NB4 (cell line): Measurements from ENCODE around the gene SEMA3A.

Experiments used
- DNase-seq: peaks from one replicate; pipeline ENCODE4 v3.0.0; 2010; ENCODE audit warnings: low read depth
- H3K4me3 ChIP-seq: one replicate; pipeline ENCODE4 v1.5.1; 2011; ENCODE audit warnings: mild to moderate bottlenecking, low read depth, low read length, moderate library complexity
- CTCF ChIP-seq: IDR thresholded peaks from one replicate; pipeline ENCODE4 v1.5.1; 2012; ENCODE audit warnings: low read depth, low read length
- MAX ChIP-seq: IDR thresholded peaks from 2 replicates; pipeline ENCODE4 v1.6.1; 2011; ENCODE audit warnings: low read depth, low read length
- MYC ChIP-seq: IDR thresholded peaks from 2 replicates; pipeline ENCODE4 v1.6.1; 2011; ENCODE audit warnings: low read depth, low read length
- POLR2A ChIP-seq: IDR thresholded peaks from 2 replicates; pipeline ENCODE4 v1.6.1; 2011; ENCODE audit warnings: mild to moderate bottlenecking; ENCODE audit not compliant: insufficient read length; ENCODE audit errors: extremely low read depth

The SEMA3A gene

GRCh38 chr7:83976302-83976701 is 218.3 kb downstream of the SEMA3A start:
- peak; percentile 48 for DNase-seq
- TF ChIP-seq MAX: no peak
- TF ChIP-seq CTCF: peak; percentile 23

GRCh38 chr7:83970081-83970480 is 224.5 kb downstream of the SEMA3A start:
- no peak for TF ChIP-seq MAX
- TF ChIP-seq MYC: no peak
- no peak for TF ChIP-seq POLR2A
- TF ChIP-seq CTCF: no peak
- H3K4me3 ChIP-seq: no peak overlapping the region
- no peak for DNase-seq

More at GRCh38 chr7:83976302-83976701, 218.3 kb downstream of the SEMA3A start:
- no peak overlapping the region for H3K4me3 ChIP-seq

- no peak for DNase-seq
- TF ChIP-seq MYC (no peak), POLR2A (no peak), MAX (no peak), CTCF (no peak)
- no peak overlapping the region for H3K4me3 ChIP-seq
These were observed 230.3 kb downstream of the SEMA3A start for GRCh38 chr7:83964318-83964717.

GRCh38 chr7:83957333-83957732 is 237.3 kb downstream of the SEMA3A start:
- H3K4me3 ChIP-seq: no peak overlapping the region
- no peak for DNase-seq
- TF ChIP-seq CTCF (no peak), POLR2A (no peak), MYC (no peak), MAX (no peak)

GRCh38 chr7:83956104-83956503 is 238.5 kb downstream of the SEMA3A start:
- H3K4me3 ChIP-seq: no peak overlapping the region
- TF ChIP-seq MYC (no peak), POLR2A (no peak), CTCF (no peak), MAX (no peak)
- no peak for DNase-seq

GRCh38 chr7:83952236-83952635 is 242.4 kb downstream of the SEMA3A start:
- no peak for TF ChIP-seq CTCF
- TF ChIP-seq MAX: no peak
- no peak for DNase-seq
- no peak overlapping the region for H3K4me3 ChIP-seq
